ENCODE measurements around the gene CRYBG1.

DNA sequence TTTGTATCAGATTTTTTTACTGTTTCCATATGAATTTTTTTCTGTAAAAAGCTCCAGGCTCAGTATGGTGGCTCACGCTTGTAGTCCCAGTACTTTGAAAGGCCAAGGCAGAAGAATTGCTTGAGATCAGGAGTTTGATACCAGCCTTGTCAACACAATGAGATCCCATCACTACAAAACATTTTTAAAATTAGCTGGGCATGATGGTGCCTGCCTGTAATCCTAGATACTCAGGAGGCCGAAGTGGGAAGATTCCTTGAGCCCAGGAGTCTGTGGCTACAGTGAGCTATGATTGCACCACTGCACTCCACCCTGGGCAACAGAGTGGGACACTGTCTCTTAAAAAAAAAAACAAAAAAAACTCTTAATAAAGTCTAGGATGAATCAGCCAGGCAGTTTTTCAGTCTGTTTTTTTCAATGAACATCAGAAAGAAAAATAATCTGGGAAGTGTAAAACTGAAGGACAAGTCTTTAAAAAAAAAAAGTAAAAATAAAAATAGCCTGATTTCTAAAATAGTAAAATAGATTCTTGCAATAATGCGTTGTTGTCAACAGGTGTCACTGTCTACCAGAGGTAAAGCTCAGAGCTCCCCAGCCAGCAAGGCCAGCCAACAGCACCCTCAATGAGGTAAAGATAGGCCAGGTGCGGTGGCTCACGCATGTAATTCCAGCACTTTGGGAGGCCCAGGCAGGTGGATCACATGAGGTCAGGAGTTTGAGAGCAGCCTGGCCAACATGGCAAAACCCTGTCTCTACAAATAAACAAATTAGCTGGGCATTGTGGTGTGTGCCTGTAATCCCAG lies 25.7 kb upstream of the CRYBG1 start:
- TF ChIP-seq, protein P1, sequence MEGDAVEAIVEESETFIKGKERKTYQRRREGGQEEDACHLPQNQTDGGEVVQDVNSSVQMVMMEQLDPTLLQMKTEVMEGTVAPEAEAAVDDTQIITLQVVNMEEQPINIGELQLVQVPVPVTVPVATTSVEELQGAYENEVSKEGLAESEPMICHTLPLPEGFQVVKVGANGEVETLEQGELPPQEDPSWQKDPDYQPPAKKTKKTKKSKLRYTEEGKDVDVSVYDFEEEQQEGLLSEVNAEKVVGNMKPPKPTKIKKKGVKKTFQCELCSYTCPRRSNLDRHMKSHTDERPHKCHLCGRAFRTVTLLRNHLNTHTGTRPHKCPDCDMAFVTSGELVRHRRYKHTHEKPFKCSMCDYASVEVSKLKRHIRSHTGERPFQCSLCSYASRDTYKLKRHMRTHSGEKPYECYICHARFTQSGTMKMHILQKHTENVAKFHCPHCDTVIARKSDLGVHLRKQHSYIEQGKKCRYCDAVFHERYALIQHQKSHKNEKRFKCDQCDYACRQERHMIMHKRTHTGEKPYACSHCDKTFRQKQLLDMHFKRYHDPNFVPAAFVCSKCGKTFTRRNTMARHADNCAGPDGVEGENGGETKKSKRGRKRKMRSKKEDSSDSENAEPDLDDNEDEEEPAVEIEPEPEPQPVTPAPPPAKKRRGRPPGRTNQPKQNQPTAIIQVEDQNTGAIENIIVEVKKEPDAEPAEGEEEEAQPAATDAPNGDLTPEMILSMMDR (IDR thresholded peaks at IDR 0.05; ENCODE audit: low read depth, low read length): peak; percentile 51
- TF ChIP-seq POLR2A (IDR thresholded peaks at IDR 0.05; ENCODE audit: extremely low read depth, insufficient read length): no peak
